ENCODE measurements around the gene MAN1B1. TPM values are rescaled to one million over a fixed set of nuclear protein-coding genes. Genes with fewer than 3 reads are reported as not detected.
"Not testable (repeated sequence)": the region's sequence is repeated elsewhere in the genome, so short reads cannot be mapped to it uniquely, and the experiment has no call there.

The MAN1B1 gene
- total RNA-seq, 3 donors from 2014 or later (not counting 1 experiment from before 2014, with no cell fraction given), result 75.1 to 99.4 (median 80.4) TPM

- DNase-seq (no peak), ATAC-seq (no peak)
- 89% methylated on average over 16 of the region's 16 CpGs for WGBS (ENCODE audit: insufficient coverage)
- H3K4me3 ChIP-seq (ENCODE audit: low read length), result no peak overlapping the region
- peaks cover 8% of the 10 kb centered on the region for H3K27me3 ChIP-seq (ENCODE audit: control insufficient read depth, insufficient read depth, low read length)
- Mint-ChIP-seq H3K27me3 (ENCODE audit: low read depth in 2 of 2) (peaks cover 0 to 6% of the 10 kb centered on the region in 2 donors), H3K36me3 (no peaks in the 10 kb centered on the region), H3K4me1 (no peaks in the 10 kb centered on the region), H3K4me3 (no peak overlapping the region), H3K9me3 (no peaks in the 10 kb centered on the region), H3K27ac (no peak overlapping the region)
- H3K9me3 ChIP-seq (ENCODE audit: control insufficient read depth, insufficient read depth, low read length), result no peaks in the 10 kb centered on the region
- no peaks in the 10 kb centered on the region for H3K36me3 ChIP-seq (ENCODE audit: control insufficient read depth, insufficient read depth, low read length)
- intact Hi-C loops (cut with micrococcal nuclease), result no loop called here
- H3K4me1 ChIP-seq (ENCODE audit: control insufficient read depth, insufficient read depth, low read length), result peaks cover 14% of the 10 kb centered on the region
- TF ChIP-seq CTCF (IDR thresholded peaks at IDR 0.05), result no peak
- no peak overlapping the region for H3K27ac ChIP-seq (ENCODE audit: low read length)
These were observed 29.2 kb upstream of the MAN1B1 start for GRCh38 chr9:137057545-137057944.

GRCh38 chr9:137058521-137059234, 28.1 kb upstream of the MAN1B1 start:
- Mint-ChIP-seq H3K27me3 (ENCODE audit: low read depth in 2 of 2) (peaks cover 0 to 2% of the 10 kb centered on the region in 2 donors), H3K4me1 (no peaks in the 10 kb centered on the region), H3K36me3 (no peaks in the 10 kb centered on the region), H3K9me3 (no peaks in the 10 kb centered on the region), H3K4me3 (no peak overlapping the region), H3K27ac (no peak overlapping the region)
- intact Hi-C loops (cut with micrococcal nuclease), result no loop called here
- ATAC-seq (no peak), DNase-seq (no peak)
- no peaks in the 10 kb centered on the region for H3K9me3 ChIP-seq (ENCODE audit: control insufficient read depth, insufficient read depth, low read length)
- H3K4me3 ChIP-seq (ENCODE audit: low read length), result no peak overlapping the region
- no peak for TF ChIP-seq CTCF (IDR thresholded peaks at IDR 0.05)
- no peak overlapping the region for H3K27ac ChIP-seq (ENCODE audit: low read length)
- no peaks in the 10 kb centered on the region for H3K36me3 ChIP-seq (ENCODE audit: control insufficient read depth, insufficient read depth, low read length)
- H3K27me3 ChIP-seq (ENCODE audit: control insufficient read depth, insufficient read depth, low read length), result no peaks in the 10 kb centered on the region
- WGBS (ENCODE audit: insufficient coverage), result 71% methylated on average over 9 of the region's 9 CpGs
- H3K4me1 ChIP-seq (ENCODE audit: control insufficient read depth, insufficient read depth, low read length), result peaks cover 3% of the 10 kb centered on the region

GRCh38 chr9:137062384-137062783, 24.4 kb upstream of the MAN1B1 start:
- peaks cover 4 to 5% of the 10 kb centered on the region in 2 donors for H3K4me1 Mint-ChIP-seq
- no peaks in the 10 kb centered on the region for H3K27me3 Mint-ChIP-seq (ENCODE audit: low read depth in 2 of 2)
- no peak for TF ChIP-seq CTCF (IDR thresholded peaks at IDR 0.05)
- peaks cover 7% of the 10 kb centered on the region for H3K4me1 ChIP-seq (ENCODE audit: control insufficient read depth, insufficient read depth, low read length)
- intact Hi-C loops (cut with micrococcal nuclease), result no loop called here
- 91% methylated on average over 15 of the region's 15 CpGs for WGBS (ENCODE audit: insufficient coverage)
- no peaks in the 10 kb centered on the region for H3K36me3 ChIP-seq (ENCODE audit: control insufficient read depth, insufficient read depth, low read length)
- H3K9me3 ChIP-seq (ENCODE audit: control insufficient read depth, insufficient read depth, low read length), result no peaks in the 10 kb centered on the region
- no peaks in the 10 kb centered on the region for H3K27me3 ChIP-seq (ENCODE audit: control insufficient read depth, insufficient read depth, low read length)
- no peaks in the 10 kb centered on the region for H3K36me3 Mint-ChIP-seq
- H3K27ac Mint-ChIP-seq, result no peak overlapping the region
- no peak for ATAC-seq
- H3K27ac ChIP-seq (ENCODE audit: low read length), result no peak overlapping the region
- no peak overlapping the region for H3K4me3 Mint-ChIP-seq
- no peak for DNase-seq
- H3K4me3 ChIP-seq (ENCODE audit: low read length), result no peak overlapping the region
- no peaks in the 10 kb centered on the region for H3K9me3 Mint-ChIP-seq

- not testable (repeated sequence) for H3K27ac Mint-ChIP-seq
These were observed 24.0 kb upstream of the MAN1B1 start for GRCh38 chr9:137062798-137063197.

More at GRCh38 chr9:137062798-137063197, 24.0 kb upstream of the MAN1B1 start:
- H3K36me3 Mint-ChIP-seq; H3K27ac ChIP-seq (ENCODE audit: low read length); H3K9me3 Mint-ChIP-seq; DNase-seq; H3K27me3 ChIP-seq (ENCODE audit: control insufficient read depth, insufficient read depth, low read length); H3K4me1 Mint-ChIP-seq; H3K36me3 ChIP-seq (ENCODE audit: control insufficient read depth, insufficient read depth, low read length); ATAC-seq; intact Hi-C loops (cut with micrococcal nuclease); H3K4me3 Mint-ChIP-seq; H3K9me3 ChIP-seq (ENCODE audit: control insufficient read depth, insufficient read depth, low read length); H3K4me3 ChIP-seq (ENCODE audit: low read length); H3K27me3 Mint-ChIP-seq (ENCODE audit: low read depth in 2 of 2); H3K4me1 ChIP-seq (ENCODE audit: control insufficient read depth, insufficient read depth, low read length): not testable (repeated sequence)
- 98% methylated on average over 6 of the region's 9 CpGs for WGBS (ENCODE audit: insufficient coverage)

All from natural killer cell (primary cell).